Measurements from ENCODE around the gene APP.

GRCh38 chr21:25936776-25937175 is 233.8 kb downstream of the APP start:
- TF ChIP-seq, protein P1, sequence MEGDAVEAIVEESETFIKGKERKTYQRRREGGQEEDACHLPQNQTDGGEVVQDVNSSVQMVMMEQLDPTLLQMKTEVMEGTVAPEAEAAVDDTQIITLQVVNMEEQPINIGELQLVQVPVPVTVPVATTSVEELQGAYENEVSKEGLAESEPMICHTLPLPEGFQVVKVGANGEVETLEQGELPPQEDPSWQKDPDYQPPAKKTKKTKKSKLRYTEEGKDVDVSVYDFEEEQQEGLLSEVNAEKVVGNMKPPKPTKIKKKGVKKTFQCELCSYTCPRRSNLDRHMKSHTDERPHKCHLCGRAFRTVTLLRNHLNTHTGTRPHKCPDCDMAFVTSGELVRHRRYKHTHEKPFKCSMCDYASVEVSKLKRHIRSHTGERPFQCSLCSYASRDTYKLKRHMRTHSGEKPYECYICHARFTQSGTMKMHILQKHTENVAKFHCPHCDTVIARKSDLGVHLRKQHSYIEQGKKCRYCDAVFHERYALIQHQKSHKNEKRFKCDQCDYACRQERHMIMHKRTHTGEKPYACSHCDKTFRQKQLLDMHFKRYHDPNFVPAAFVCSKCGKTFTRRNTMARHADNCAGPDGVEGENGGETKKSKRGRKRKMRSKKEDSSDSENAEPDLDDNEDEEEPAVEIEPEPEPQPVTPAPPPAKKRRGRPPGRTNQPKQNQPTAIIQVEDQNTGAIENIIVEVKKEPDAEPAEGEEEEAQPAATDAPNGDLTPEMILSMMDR (IDR thresholded peaks at IDR 0.05; ENCODE audit: low read length): no peak
- no peak for TF ChIP-seq EZH2 (optimal IDR thresholded peaks at IDR 0.05; ENCODE audit: low read depth, low read length)
